ENCODE results near the gene PDE7B.

The PDE7B gene

DNA sequence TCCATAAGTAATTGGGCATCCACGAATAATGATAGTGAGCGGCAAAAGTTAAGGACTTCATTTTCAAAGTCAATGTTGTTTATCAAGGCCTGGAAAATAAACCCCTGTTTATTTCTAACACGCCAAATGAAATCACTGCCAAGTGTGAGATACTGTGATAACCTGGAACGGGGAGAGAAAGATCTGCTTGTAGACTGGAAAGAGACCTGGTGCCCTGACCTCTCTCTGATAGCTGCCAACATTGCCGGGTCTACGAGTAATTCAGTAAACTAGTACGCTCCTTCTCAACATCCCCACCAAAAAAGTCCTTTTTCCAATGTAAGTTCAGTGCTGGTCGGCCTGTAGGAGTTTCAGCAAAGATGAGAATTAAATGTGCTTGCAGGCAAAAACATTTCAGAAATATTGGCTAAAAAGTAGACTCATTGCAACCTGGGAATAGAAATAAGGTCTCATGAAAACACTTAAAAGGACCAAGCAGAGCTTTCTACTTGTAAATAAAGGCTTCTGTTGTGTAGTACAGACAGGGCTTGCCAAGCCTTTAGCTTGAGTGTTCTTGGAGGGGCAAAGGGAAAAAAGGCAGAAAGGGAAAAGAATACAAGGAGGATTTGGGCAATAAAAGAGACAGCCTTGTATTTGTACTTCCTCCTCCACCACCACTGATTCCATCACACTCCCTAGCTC is 43.9 kb downstream of the PDE7B start:
- DNase-seq (ENCODE audit: low read depth): no peak
- no peak overlapping the region for H3K4me3 ChIP-seq (ENCODE audit: low read depth, low read length)
- TF ChIP-seq CTCF (IDR thresholded peaks at IDR 0.05; ENCODE audit: control insufficient read depth, extremely low read depth, insufficient read depth): no peak

- no peak for TF ChIP-seq CTCF (IDR thresholded peaks at IDR 0.05; ENCODE audit: control insufficient read depth, extremely low read depth, insufficient read depth)
- DNase-seq (ENCODE audit: low read depth): no peak
- H3K4me3 ChIP-seq (ENCODE audit: low read depth, low read length): no peak overlapping the region
Observed at GRCh38 chr6:135897087-135897486, 45.6 kb downstream of the PDE7B start.

GRCh38 chr6:135901774-135902524 is 50.4 kb downstream of the PDE7B start:
- no peak overlapping the region for H3K4me3 ChIP-seq (ENCODE audit: low read depth, low read length)

GRCh38 chr6:135902756-135903331 is 51.3 kb downstream of the PDE7B start:
- TF ChIP-seq CTCF (IDR thresholded peaks at IDR 0.05; ENCODE audit: control insufficient read depth, extremely low read depth, insufficient read depth): no peak
- no peak for DNase-seq (ENCODE audit: low read depth)
- no peak overlapping the region for H3K4me3 ChIP-seq (ENCODE audit: low read depth, low read length)

More at GRCh38 chr6:135901774-135902524, 50.4 kb downstream of the PDE7B start:
- no peak for TF ChIP-seq CTCF (IDR thresholded peaks at IDR 0.05; ENCODE audit: control insufficient read depth, extremely low read depth, insufficient read depth)
- no peak for DNase-seq (ENCODE audit: low read depth)

DNA sequence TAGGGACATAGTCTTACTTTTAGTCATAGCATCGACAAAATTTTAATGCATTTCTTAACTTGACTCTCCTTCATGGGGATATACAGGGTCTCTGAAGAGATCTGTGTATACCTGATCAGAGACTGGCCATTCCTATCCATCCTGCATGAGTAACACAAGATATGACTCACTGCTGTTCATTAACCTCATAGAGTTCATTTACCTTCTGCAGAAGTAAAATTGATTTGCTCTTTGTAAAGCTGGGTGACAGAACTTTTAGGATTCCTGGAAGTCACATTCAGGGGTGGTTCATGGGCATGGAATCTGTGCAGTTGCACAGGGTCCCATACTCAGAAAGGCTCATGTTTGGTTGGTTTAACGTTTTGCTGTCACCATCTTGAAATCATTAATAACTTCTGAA is 53.2 kb downstream of the PDE7B start:
- no peak for DNase-seq (ENCODE audit: low read depth)
- TF ChIP-seq CTCF (IDR thresholded peaks at IDR 0.05; ENCODE audit: control insufficient read depth, extremely low read depth, insufficient read depth): no peak
- H3K4me3 ChIP-seq (ENCODE audit: low read depth, low read length): no peak overlapping the region

- no peak overlapping the region for H3K4me3 ChIP-seq (ENCODE audit: low read depth, low read length)
- no peak for DNase-seq (ENCODE audit: low read depth)
- TF ChIP-seq CTCF (IDR thresholded peaks at IDR 0.05; ENCODE audit: control insufficient read depth, extremely low read depth, insufficient read depth): no peak
Observed at GRCh38 chr6:135905604-135906300, 54.3 kb downstream of the PDE7B start.
